Natural killer cell treated with Interleukin-12 subunit alpha and Interleukin-12 subunit beta and Interleukin-15 and Interleukin-18, amount 100 ng/mL, for 72 hours (primary cell): ENCODE data around the gene CA14. TPM values are rescaled to one million over a fixed set of nuclear protein-coding genes. Genes with fewer than 3 reads are reported as not detected.

Source experiments
- ATAC-seq, 2 donors: fragments of 150-1000 bp; cut with Tn5 transposase in 1 of 2; sonication (Bioruptor Pico), chemical (Tn5 transposase) in 1 of 2; 2 replicates each; pipeline ENCODE4 v1.10.0; 2021
- DNase-seq: peaks from one replicate; pipeline ENCODE4 v3.0.0; 2022; ENCODE audit warnings: low spot score
- H3K27ac Mint-ChIP-seq, 2 donors: 1 replicate in 1 of 2; 2 replicates in 1 of 2; pipeline ENCODE4 v1.8.0; 2022; ENCODE audit warnings: mixed read lengths in 2 of 2, mild to moderate bottlenecking in 1 of 2, moderate library complexity in 1 of 2
- H3K27me3 Mint-ChIP-seq, 2 donors: 1 replicate in 1 of 2; 2 replicates in 1 of 2; pipeline ENCODE4 v1.8.0; 2022; ENCODE audit warnings: mixed read lengths in 2 of 2
- H3K36me3 Mint-ChIP-seq: one replicate; pipeline ENCODE4 v1.8.0; 2022; ENCODE audit warnings: mixed read lengths
- H3K4me1 Mint-ChIP-seq, 2 donors: 1 replicate in 1 of 2; 2 replicates in 1 of 2; pipeline ENCODE4 v1.8.0; 2022; ENCODE audit warnings: low read depth in 2 of 2, mixed read lengths in 2 of 2, mild to moderate bottlenecking in 1 of 2
- H3K4me3 Mint-ChIP-seq: one replicate; pipeline ENCODE4 v1.8.0; 2022; ENCODE audit warnings: mixed read lengths
- H3K9me3 Mint-ChIP-seq: 2 replicates; pipeline ENCODE4 v1.8.0; 2022; ENCODE audit warnings: mixed read lengths
- total RNA-seq, 2 donors: library from RNA; stranded (reverse); gene quantifications; one replicate each; pipeline ENCODE4 v1.2.3, GENCODE V29; 2022

Gene CA14
- total RNA-seq, 2 donors from 2014 or later = not detected

- ATAC-seq (no peak), DNase-seq (no peak)
- H3K27me3 Mint-ChIP-seq = peaks cover 31 to 34% of the 10 kb centered on the region in 2 donors
- no peak overlapping the region for H3K27ac Mint-ChIP-seq
- no peak overlapping the region for H3K4me3 Mint-ChIP-seq
- H3K36me3 Mint-ChIP-seq = no peaks in the 10 kb centered on the region
- H3K4me1 Mint-ChIP-seq = peaks cover 12 to 17% of the 10 kb centered on the region in 2 donors
- H3K9me3 Mint-ChIP-seq = no peaks in the 10 kb centered on the region
Measured at GRCh38 chr1:150256554-150257341, 826 bp upstream of the CA14 start.

DNA sequence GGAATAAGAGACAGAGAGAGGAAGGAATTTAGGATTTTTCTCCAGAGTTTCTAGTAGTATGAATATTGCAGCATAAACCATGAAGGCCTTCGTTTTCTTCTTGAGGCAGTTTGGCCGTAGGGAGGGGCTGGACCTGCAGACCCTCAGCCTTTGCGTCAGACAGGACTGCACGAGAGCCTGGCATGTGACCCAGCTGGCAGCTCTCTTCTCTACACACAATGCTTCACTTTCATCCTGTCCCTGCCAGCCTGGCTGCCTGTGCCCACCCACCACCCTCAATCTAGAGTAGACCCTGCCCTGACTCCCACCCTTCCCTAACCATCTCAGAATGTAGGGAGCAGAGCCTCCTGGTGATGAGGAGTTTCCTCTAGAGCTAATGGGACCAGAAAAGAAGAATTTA, 1.6 kb downstream of the CA14 start:
- Mint-ChIP-seq H3K4me3 (no peak overlapping the region), H3K36me3 (no peaks in the 10 kb centered on the region), H3K27ac (no peak overlapping the region), H3K4me1 (peaks cover 12 to 17% of the 10 kb centered on the region in 2 donors), H3K27me3 (peaks cover 30 to 31% of the 10 kb centered on the region in 2 donors), H3K9me3 (no peaks in the 10 kb centered on the region)
- ATAC-seq (no peak), DNase-seq (no peak)

GRCh38 chr1:150259758-150260669, 2.4 kb downstream of the CA14 start:
- no peaks in the 10 kb centered on the region for H3K9me3 Mint-ChIP-seq
- peaks cover 30 to 31% of the 10 kb centered on the region in 2 donors for H3K27me3 Mint-ChIP-seq
- DNase-seq (no peak), ATAC-seq (no peak)
- no peak overlapping the region for H3K4me3 Mint-ChIP-seq
- H3K36me3 Mint-ChIP-seq = no peaks in the 10 kb centered on the region
- no peak overlapping the region for H3K27ac Mint-ChIP-seq
- peaks cover 12 to 17% of the 10 kb centered on the region in 2 donors for H3K4me1 Mint-ChIP-seq

DNA sequence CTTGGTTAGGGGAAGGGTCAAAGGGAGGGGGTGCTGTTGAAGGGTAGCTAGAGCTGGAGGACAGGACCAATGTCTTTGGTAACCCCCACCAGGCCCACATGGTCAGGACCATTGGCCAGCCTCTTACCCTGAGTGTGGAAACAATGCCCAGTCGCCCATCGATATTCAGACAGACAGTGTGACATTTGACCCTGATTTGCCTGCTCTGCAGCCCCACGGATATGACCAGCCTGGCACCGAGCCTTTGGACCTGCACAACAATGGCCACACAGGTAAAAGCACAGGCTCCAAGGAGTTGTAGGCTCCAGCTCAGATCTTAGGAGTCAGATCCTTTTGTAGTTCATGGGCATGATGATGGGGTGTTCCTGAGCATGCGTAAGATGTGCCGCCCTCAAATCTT, 3.8 kb downstream of the CA14 start:
- ATAC-seq (peak in 1 of 2 donors; percentile 7), DNase-seq (no peak)
- no peaks in the 10 kb centered on the region for H3K36me3 Mint-ChIP-seq
- H3K4me1 Mint-ChIP-seq = peaks cover 4 to 5% of the 10 kb centered on the region in 2 donors
- no peak overlapping the region for H3K27ac Mint-ChIP-seq
- no peak overlapping the region for H3K4me3 Mint-ChIP-seq
- peaks cover 22 to 26% of the 10 kb centered on the region in 2 donors for H3K27me3 Mint-ChIP-seq
- H3K9me3 Mint-ChIP-seq = no peaks in the 10 kb centered on the region

DNA sequence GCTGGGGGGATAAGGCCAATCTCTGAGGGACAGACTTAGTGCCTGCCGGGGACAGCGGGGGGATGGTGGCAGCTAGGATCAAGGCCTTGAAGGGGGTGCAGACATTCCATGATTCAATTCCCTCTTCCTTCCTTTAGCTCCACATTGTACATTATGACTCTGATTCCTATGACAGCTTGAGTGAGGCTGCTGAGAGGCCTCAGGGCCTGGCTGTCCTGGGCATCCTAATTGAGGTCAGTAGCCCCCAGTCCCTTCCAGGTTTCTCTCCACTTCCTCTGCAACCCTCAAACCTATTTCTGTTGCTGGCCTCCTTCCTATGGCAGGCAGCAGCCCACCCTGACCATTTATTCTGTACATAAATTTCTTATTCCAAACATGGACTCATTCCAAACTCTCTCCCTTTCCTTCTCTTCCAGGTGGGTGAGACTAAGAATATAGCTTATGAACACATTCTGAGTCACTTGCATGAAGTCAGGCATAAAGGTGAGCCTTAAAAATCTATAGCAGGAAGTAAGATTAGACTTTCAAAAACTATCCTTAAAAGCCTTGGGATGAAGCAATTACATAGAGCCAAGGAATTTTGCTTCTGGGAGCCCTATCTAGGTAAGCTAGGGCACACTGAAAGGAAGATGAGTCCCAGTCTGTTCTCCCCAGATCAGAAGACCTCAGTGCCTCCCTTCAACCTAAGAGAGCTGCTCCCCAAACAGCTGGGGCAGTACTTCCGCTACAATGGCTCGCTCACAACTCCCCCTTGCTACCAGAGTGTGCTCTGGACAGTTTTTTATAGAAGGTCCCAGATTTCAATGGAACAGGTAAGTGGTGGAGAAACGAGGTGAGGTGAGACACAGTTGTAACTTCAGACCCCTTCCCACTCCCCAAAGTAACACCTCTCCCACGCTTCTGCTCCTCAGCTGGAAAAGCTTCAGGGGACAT, 5.1 kb downstream of the CA14 start:
- no peaks in the 10 kb centered on the region for H3K9me3 Mint-ChIP-seq
- H3K36me3 Mint-ChIP-seq = no peaks in the 10 kb centered on the region
- H3K27ac Mint-ChIP-seq = no peak overlapping the region
- H3K27me3 Mint-ChIP-seq = peaks cover 13 to 15% of the 10 kb centered on the region in 2 donors
- DNase-seq = no peak
- peaks cover 11 to 13% of the 10 kb centered on the region in 2 donors for H3K4me1 Mint-ChIP-seq
- ATAC-seq = no peak
- no peak overlapping the region for H3K4me3 Mint-ChIP-seq

- DNase-seq (no peak), ATAC-seq (no peak)
- Mint-ChIP-seq H3K9me3 (no peaks in the 10 kb centered on the region), H3K36me3 (no peaks in the 10 kb centered on the region), H3K27ac (no peak overlapping the region), H3K4me1 (peaks cover 17 to 20% of the 10 kb centered on the region in 2 donors), H3K27me3 (peaks cover 7% of the 10 kb centered on the region in 2 donors), H3K4me3 (no peak overlapping the region)
Measured at GRCh38 chr1:150263549-150263948, 6.0 kb downstream of the CA14 start.

DNA sequence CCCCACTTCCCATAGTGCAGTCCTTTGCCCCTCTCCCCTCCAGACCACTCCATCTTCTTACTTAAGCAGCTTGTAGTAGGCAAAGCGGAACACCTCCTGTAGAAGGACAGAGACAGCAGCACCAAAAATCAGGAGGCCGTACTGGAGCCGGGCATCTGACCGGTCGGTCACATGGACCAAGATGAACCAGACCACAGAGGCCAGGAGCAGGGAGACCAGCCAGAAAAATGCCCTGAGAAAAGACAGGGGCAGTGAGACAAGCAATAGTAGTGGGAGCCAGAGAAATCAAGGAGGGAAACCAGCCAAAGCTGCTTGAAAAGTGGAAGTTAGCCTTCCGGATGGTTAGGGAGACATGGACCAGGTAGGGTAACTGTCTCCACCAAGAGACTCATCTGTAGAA, 10.3 kb downstream of the CA14 start:
- no peak for DNase-seq
- no peak for ATAC-seq
- peak overlapping the region; percentile 84 to 95 for H3K27ac Mint-ChIP-seq
- H3K9me3 Mint-ChIP-seq = no peaks in the 10 kb centered on the region
- peaks cover 24 to 26% of the 10 kb centered on the region in 2 donors for H3K4me1 Mint-ChIP-seq
- no peaks in the 10 kb centered on the region for H3K36me3 Mint-ChIP-seq
- H3K4me3 Mint-ChIP-seq = peak overlapping the region; percentile 89
- no peaks in the 10 kb centered on the region for H3K27me3 Mint-ChIP-seq

GRCh38 chr1:150268340-150268704, 10.7 kb downstream of the CA14 start:
- peak overlapping the region; percentile 89 for H3K4me3 Mint-ChIP-seq
- no peaks in the 10 kb centered on the region for H3K9me3 Mint-ChIP-seq
- no peaks in the 10 kb centered on the region for H3K27me3 Mint-ChIP-seq
- H3K36me3 Mint-ChIP-seq = no peaks in the 10 kb centered on the region
- DNase-seq = no peak
- ATAC-seq = peak; percentile 50 to 58
- peaks cover 24 to 26% of the 10 kb centered on the region in 2 donors for H3K4me1 Mint-ChIP-seq
- H3K27ac Mint-ChIP-seq = peak overlapping the region; percentile 84 to 95

DNA sequence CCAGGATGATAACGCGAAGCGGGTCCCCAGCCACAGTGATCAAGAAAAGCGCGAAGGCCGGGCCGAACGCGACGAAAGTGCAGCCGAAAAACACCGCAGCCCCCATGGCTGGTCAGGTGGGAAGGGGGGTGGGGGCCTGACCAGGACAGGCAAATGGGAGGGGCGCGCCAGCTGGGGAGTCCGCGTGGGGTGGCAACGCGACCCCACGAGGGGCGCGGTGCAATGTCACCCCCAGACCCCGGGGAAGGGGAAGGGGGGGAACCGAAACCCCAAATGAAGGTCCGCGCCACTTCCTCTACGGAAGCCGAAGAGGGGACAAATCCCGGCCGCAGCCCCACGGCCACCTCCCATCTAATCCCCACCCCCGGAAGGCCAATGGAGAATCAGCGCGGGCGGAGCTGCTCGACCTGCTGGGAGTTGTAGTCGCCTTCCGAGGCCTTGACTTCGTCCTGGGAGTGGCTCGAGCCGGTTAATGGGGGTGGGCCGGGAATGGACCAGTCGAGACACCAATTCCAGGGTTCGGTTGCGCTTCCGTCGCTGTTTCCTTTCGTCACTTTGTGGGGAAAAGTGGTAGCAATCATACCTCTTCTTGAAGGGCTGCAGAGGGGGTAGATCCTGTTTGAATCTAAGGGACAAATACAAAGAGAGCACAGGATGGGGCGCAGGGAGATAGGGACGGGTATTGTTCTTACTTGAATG, 11.3 kb downstream of the CA14 start, which contains the start of gene APH1A:
Gene APH1A (minus strand): TSS at position 312 of the 699 bp plus-strand sequence. CDS start 206 bp downstream, at position 106.
- Mint-ChIP-seq H3K36me3 (no peaks in the 10 kb centered on the region), H3K4me1 (peaks cover 24 to 26% of the 10 kb centered on the region in 2 donors), H3K9me3 (no peaks in the 10 kb centered on the region), H3K4me3 (peak within 1 kb of the TSS; percentile 89), H3K27ac (peak within 1 kb of the TSS; percentile 84 to 95), H3K27me3 (no peaks in the 10 kb centered on the region)
- DNase-seq = peak; percentile 96
- peak; percentile 98 to 99 for ATAC-seq

GRCh38 chr1:150269451-150269850, 11.9 kb downstream of the CA14 start:
- ATAC-seq (no peak), DNase-seq (no peak)
- Mint-ChIP-seq H3K27ac (peak overlapping the region; percentile 84 to 95), H3K4me3 (peak overlapping the region; percentile 89), H3K9me3 (no peaks in the 10 kb centered on the region), H3K4me1 (peaks cover 24 to 26% of the 10 kb centered on the region in 2 donors), H3K27me3 (no peaks in the 10 kb centered on the region), H3K36me3 (no peaks in the 10 kb centered on the region)

DNA sequence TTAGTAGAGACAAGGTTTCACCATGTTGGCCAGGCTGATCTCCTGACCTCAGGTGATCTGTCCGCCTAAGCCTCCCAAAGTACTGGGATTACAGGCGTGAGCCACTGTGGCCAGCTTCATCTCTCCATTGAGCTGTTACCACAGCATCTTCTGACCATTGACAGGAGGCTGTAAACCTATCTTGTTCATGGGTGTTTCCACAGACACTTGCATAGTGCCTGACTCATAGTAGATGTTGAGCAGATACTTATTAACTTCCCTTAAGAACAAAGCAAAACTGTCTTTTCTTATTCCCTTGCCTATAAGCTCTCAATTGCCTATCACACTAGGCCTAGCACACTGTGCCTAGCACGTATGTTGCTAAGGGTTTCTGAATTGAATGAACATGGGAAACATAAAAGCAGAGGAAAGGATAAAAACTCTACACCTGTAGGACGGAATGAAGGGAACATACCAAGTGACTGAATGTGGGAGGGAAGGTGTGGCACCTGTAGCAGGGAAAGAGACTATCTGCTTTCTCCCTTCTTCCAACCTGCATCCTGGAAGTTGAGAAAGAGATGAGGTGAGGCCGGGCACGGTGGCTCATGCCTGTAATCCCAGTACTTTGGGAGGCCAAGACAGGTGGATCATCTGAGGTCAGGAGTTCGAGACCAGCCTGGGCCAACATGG, 13.9 kb downstream of the CA14 start:
- Mint-ChIP-seq H3K4me1 (peaks cover 23 to 24% of the 10 kb centered on the region in 2 donors), H3K9me3 (no peaks in the 10 kb centered on the region), H3K27ac (no peak overlapping the region), H3K36me3 (no peaks in the 10 kb centered on the region), H3K4me3 (no peak overlapping the region), H3K27me3 (no peaks in the 10 kb centered on the region)
- no peak for ATAC-seq
- no peak for DNase-seq

DNA sequence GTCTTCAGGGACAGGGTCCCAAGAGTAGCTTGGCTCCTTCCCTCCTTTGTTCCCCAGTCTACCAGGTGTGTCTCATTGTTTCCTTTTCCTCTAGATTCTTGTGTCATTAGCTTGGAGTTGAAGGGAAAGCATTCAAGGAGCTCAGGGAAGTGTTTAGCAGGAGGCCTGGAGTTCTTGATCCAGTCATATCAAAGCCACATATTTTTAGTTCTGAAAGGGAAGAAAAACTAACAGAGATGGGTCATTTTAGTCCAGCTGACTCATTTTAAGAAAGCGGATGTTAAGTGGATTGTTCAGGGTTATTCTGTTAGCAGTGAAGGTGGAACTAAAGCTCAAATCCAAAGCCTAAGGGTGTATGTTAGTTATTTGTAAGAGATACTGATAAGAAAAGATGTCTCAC, 15.7 kb downstream of the CA14 start:
- no peak for DNase-seq
- no peak for ATAC-seq
- Mint-ChIP-seq H3K9me3 (no peaks in the 10 kb centered on the region), H3K4me3 (no peak overlapping the region), H3K27me3 (peaks cover 0 to 3% of the 10 kb centered on the region in 2 donors), H3K36me3 (no peaks in the 10 kb centered on the region), H3K4me1 (peaks cover 6 to 7% of the 10 kb centered on the region in 2 donors), H3K27ac (no peak overlapping the region)
